Stimulated activated CD8-positive, alpha-beta memory T cell treated with anti-CD3 and anti-CD28 coated beads, Interleukin-4, amount 100 ng/mL, for 4 hours (primary cell): Measurements from ENCODE around the gene SPRR1A.

Experiments used
- DNase-seq, 2 donors: peaks; one replicate each; pipeline ENCODE4 v3.0.0-alpha.2; 2020; ENCODE audit warnings: low read depth in 2 of 2, low spot score in 1 of 2

Gene SPRR1A, protein sequence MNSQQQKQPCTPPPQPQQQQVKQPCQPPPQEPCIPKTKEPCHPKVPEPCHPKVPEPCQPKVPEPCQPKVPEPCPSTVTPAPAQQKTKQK

DNA sequence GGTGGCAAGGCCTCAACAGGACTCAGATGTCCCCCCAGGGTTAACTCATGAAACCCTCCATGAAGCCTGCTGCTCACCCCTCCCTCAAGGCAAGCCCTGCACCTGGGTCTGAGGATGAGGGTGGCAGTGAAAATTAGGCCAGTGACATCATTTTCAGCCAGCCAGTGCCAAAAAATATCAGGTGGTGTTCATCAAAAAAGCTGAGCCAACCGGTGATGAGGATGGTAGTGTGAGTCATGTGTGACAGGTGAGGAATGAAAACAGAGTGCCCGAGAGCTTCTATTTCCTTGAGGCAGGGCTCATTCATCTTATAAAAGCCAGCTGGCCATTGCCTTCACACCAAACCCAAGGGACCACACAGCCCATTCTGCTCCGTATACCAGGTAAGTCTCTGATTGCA is at the start of gene SPRR1A:
Gene SPRR1A, plus strand, starts transcription at position 339 of the 400 bp plus-strand sequence. CDS start 1,150 bp downstream, outside the sequence.
- DNase-seq, result no peak

DNA sequence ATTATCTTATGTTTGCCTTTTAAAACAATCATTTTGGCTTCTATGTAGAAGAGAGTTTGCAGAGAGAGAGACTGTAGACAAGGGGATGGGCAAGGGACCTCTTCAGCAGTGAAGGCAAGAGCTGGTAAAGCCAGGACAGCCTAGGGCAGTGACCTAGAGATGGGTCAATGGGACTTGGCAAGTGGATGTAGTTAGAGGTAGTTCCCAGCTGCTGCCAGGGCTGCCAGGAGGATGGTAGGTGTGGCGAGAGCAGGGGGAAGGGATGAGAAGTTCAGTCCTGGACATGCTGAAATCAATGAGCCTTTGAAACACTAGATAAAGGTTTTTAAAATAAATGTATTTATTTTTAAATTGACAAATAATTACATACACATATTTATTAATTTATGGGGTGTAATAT is 43.3 kb upstream of the SPRR1A start:
- DNase-seq, result no peak

DNA sequence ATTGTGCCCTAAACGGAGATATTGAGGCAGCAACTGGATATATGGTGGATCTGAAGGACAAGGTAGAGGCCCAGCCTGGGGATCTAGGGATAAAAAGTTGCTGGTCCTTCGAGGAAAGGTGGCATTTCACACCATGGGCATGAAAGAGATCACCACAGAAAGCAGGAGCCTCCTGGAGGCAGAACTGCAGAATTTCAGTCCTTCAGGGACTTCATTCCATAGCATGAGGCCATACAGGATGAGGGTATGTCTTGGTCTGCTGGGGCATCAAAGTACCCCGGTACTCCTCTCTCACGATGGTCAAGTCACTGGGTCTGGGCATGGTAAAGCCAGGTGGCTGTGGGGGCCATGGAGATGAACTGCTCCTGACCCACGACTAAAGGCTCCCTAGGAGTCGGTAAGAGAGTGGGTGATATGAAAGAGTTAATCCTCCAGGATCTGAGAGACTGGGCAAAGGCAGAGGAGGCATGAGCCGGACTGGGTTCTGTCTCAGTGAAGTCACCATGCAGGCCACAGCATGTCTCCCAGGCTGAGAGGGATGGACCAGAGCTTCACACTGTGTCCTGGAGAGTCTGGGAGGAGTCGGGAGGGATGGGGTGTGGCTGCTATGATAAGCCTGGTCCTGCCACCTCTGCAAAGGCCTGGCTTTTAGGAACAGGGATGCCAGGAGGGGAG is 42.7 kb upstream of the SPRR1A start:
- DNase-seq, result no peak

DNA sequence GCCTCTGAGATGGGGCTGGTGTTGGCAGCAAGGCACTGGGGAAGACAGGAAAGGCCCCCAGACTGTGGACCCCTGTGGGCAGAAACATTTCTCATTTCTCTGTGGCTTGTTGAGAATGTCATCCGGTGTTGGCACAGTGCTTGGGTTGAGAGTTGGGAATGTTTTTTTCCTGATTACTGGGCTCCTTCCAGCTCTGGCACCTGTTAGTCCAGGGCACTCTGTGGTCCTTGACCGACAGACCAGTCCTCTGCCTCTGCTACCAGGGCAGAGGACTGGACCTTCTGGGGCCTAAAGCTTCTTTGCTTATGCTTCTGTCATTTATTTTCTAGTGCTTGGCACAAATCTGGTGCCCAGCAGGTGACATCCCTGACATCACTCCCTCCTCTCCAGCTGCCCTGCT is 41.7 kb upstream of the SPRR1A start:
- DNase-seq, result no peak

DNA sequence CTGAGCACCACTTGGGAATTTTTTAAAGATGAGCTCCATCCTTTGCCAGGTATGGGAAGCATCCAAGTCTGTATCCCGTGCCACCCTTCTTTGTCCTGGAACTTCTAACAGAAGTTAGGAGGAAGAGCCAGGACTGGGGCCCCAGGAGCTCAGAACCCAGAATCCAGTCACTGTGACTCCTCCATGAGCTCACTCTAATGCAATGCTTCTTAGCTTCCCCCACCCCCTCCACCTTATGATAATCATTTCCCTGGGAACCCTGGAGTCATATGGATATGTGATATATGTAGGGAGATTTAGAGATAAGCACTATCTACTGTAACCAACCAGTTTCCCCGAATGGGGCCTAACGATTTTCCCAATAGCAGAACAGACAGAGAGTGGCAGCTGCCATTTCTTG is 37.6 kb upstream of the SPRR1A start:
- no peak for DNase-seq

DNA sequence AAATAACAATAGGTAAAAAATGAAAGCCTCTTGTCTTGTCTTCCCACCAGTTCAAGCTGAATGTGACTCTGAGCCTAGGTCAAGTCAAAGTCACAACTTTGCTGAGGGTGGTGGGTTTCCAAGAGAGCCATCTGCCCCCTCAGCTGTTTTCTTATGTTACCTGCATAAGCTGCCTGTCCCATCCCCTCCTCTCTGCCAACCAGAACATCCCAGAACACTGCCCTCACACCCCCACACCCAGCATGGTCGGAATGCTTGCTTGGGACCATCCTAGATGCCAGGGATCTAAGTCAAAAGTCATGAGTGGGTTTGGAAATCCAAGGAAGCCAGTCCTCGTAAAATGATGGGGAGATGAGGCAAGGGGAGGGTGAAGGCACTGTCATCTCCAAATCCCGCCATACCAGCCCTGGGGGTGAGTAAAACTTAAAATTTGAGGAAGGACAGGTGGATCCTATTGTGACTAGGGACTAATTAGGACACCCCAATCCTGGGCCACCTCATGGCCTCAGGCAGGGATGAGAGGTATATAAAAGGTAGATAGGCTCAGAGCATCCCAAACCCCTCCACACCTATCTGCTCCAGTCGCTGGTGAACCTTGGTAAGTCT is 37.1 kb upstream of the SPRR1A start, which contains the start of gene SPRR5:
Gene SPRR5, plus strand, starts transcription at position 556 of the 606 bp plus-strand sequence. CDS start 1,349 bp downstream, outside the sequence.
- no peak for DNase-seq

DNA sequence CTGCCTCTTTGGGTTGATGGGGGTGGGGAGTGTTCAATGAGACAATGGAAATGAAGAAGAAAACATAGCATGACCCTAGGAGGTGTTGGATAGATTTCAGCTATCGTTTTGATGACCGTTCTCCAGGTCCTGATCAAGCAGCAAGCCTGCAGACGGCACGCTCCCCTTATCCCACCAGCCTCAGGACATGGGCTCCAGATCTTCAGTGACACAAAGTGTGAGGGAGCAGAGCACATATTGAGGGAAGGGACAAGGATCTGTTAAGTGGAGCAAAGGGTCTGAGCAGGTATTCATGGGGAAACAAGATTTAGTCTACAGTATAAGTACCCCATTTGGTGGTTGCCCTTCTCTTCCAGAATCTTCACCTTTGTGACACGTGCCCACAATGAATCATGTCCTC is 32.2 kb upstream of the SPRR1A start:
- no peak for DNase-seq

DNA sequence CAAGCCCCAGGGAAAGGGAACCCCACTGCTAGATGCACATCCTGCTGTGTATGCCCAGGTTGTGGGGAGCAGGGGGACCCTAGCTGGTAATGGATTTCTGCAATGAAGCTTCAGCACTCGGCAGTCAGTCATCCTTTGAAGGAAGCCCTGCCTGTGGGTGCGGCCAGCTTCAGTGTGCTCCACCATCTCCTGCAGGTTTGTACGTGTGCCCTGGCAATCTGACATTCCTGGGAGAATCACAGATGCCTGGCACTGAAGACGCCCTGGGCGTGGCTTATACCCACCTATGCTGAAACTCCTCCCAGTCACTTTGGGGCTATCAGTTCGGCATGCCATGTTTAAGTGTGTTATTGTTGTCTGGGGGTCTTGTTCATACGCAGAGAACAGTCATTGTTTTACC is 30.1 kb upstream of the SPRR1A start:
- no peak for DNase-seq

DNA sequence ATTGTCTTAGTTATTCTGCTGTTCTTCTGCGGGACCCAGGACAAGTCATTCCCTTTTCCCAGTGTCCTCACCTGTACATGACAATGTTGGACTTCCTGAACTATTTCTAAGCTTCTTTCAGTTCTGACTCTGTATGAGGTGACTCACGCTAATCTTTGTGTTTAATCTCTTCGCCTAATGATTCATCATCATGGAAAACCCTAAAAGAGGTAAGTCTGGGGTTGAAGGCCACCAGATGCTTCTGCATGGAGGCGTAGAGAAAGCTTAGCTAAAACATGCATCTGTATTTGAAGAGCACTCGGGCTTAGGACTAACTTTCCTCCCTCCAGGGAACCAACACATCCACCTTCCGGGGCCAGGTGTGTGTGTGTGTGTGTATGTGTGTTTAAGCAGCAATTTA is 29.4 kb upstream of the SPRR1A start:
- DNase-seq, result no peak

DNA sequence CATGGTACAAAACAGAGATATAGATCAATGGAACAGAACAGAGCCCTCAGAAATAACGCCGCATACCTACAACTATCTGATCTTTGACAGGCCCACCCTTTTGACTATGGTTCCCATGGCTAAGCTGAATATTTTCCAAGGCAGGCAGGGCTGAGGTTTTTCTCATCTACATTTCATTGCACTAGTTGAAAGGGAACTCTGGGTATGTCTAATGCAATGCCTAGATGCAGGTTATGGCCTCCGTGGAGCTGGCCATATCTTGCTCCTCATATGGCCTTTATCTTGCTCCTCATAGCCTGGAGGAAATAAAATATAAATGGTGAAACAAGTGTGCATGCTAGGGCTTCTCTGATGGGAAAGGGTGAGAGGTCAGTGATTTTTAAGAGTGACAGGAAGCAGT is 26.3 kb upstream of the SPRR1A start:
- DNase-seq, result no peak

DNA sequence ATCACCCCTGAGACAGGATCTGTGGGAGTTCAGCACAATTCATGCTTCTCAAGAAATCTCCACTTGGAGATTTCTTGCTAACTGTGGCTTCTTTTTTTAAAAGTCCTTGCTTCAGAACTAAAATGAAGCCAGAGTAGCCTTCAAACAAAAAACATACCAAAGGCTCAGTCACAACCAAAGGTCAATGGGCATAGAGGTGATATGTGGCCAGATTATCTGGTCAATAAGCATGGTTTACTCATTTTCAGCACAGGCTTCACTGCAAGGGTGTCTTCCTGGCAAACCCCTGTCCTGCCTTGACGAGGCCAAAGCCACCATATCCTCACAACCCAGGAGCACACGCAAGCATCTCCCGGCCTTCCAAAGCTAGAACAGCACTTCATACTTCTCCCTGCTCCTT is 24.6 kb upstream of the SPRR1A start:
- DNase-seq, result no peak

DNA sequence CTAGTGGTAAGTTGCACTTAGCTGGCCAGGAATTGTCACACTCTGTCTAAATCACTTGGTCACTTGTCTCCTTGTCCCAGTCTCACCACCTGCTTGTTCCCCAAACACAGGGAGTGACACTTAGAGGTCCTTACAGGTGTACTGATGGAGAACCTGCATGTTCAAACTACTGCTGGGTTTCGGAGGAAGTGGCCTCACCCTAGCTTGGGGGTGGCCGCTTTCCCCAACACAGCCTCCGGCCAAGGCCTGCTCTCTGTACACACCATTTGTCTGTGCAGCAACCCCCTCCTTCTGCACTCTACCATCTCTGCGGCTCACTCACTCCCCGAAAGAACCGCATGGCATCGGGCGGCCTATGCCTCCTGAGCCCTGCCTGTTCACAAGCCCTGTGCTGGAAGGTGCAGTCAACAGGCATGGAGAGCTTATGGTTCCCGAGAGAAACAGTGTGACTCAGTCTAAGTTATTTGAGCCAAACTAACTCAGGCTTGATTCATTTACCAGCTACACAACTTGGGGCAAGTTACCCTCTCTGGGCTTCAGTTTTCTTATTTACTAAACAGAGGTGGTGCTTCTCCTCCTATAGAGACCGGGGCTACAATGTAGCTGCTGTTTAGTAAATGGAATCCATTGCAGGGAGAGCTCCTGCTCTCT is 24.0 kb upstream of the SPRR1A start:
- DNase-seq, result no peak

DNA sequence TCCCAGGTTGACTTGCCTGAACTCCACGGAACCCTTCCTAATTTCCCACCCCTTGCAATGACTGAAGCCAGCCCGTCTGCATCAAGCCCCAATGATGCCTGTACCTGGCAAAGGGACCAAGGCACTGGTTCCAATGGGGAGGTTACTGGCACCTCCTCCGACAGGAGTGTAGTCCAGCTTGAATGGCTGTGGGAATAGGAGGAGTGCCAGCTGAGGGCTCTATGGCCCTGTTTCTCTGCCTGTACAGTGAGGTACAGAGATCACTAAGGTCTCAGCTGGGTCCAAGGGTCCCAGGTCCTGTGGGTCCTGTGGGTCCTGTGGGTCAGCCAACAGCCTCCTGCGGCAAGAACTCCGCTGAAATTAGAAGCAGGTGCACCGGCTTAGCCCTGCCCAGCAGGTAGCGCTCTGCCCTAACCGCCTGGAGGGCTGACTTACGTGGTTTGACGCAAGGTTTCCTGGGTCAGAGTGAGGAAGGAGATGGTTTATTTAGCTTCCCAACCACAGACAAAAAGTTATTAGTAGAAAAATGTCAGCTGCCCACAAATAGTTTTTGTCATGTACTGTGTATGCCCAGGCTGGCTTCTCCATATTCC is 23.3 kb upstream of the SPRR1A start:
- no peak for DNase-seq

DNA sequence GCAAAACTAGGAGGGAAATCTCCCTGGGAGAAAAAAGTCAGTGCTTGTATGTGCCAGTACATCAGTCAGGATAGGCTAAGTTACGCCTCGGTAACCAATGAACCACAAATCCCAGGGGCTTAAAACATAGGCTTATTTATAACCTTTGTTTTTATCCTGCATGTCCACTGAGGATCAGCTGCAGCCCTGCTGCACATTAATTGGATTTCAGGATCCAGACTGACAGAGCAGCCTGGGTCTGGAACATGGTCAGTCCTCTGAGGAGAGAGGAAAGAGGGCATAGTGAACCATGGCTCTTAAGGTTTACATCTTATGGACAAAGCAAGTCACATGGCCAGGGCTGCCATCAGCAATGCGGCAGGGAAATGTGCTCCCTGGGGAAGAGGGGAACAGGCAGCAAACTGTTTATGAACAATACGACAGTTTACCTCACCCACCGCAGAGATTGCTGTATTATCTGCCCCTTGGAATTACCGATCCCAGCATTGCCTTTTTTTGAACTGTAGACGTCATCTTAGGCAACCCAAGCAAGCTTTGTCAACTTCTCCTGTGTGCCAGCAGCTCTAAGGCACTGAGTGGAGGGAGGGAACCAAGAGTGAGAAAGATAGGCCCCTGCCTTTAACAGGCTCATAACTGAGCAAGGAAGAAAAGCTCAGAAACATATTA is 22.5 kb upstream of the SPRR1A start:
- no peak for DNase-seq

DNA sequence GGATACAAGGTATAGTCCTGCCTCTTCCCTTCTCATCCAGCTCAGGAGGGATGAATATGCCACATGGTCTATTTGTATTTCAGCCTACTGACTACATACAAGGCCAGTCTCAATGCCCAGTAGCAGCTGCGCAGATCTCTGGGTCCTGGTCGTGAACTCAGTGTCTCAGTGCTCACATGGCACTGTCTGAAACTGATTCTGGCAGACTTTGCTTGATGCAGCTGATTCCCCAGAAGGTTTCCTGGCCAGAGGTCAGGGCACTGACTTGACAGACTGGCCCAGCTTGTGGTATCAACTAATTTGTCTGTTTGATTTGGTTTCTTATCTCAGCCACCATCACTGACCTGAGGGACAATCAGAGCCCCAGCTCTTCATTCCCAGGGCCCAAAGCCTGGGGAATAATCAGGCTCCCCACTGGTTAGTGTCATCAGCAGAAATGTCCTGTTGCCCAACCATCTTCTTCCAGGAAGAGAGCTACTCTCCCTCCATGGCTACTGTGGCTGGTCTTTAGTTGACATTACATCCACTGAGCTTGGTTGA is 20.9 kb upstream of the SPRR1A start:
- no peak for DNase-seq

DNA sequence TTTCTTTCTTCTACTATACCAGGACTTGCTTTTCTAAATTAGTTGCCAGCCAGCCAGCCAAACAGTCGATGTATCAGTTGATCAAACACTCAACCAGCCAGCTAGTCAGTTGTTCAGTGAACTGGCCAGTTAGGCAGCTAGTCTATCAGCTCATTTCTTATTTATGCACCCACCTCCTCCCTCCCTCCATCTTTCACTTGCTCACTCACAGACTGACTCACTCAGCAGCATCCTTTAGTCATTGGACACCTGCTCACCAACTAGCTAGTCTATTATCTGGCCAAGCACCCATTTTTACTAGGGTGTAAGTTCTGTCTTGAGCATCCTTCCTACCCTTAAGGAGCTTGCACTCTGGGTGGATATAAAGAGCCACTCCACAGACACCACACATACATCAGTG is 19.3 kb upstream of the SPRR1A start:
- no peak for DNase-seq

DNA sequence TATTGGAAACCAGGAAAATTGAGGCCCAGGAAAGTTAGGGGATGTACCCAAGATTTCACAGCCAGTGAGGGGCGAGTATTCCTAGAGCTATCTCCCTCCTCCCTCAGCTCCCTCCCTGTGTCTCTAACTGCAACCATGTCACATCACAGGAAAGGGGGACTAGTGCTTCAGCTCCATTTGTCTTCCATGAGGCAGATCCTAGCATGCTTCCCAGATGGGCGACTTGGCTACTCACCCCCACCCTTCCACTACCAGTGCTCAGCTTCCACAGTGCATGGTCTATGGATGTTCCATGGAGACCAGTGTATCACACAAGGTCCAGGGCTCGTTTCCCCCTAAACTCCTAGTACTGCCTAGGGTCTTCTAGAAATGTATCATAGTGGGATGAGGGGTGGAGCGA is 18.0 kb upstream of the SPRR1A start:
- no peak for DNase-seq

DNA sequence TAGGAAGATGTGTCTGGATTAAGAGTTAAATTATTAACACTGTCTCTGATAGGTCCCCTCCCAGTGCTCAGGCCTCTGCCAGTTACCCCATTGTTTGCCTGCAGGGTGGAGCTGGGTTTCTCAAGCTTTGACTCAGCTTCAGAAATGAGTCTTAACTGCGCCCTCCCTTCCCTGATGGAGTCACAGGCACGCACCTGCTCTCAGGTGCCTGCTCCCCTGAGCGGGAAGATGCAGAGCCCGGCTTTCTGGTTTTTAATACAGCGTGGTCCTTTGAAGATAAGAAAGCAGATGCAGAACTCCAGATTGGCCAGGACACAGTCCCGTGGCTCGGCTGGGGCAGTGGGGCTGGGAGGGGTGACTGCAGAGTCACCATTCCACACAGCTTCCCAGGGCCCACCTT is 16.7 kb upstream of the SPRR1A start:
- DNase-seq, result no peak

DNA sequence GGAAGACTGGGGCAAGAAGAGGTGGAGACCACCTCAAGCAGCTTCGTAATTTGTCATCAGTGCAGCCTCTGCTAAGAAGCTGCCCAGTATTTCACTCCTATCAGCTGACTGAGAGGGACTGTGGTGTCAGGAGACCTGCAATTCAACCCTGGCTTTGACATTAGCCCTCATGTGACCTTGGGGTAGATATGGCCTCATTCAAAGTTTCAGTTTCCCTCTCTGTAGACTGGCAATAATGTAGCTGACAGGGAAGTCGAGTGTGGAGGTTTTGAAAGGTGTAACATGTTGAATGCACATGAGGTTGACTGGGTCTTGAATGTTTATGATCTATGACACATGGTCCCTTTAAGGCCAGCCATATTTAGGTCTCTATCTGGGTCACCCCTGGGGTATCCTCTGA is 15.6 kb upstream of the SPRR1A start:
- DNase-seq, result no peak

DNA sequence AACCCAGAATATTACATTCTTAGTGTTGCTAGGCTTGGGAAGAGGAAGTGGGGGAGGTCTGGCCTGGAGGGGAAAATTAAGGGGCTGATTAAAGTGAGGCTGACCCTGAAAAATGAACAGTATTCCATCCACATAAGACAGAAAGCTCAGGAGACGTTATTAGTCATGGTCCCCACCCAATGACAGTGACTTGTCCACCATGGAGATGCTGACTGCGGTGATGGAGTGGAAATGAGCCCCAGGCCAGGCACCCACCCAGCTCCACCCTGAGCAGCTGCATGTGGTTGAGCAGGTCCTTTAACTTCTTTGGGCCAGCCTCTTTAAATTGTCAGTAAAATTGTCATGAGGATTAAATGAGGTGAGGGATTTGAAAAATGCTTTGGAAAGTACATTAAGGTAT is 14.8 kb upstream of the SPRR1A start:
- no peak for DNase-seq

DNA sequence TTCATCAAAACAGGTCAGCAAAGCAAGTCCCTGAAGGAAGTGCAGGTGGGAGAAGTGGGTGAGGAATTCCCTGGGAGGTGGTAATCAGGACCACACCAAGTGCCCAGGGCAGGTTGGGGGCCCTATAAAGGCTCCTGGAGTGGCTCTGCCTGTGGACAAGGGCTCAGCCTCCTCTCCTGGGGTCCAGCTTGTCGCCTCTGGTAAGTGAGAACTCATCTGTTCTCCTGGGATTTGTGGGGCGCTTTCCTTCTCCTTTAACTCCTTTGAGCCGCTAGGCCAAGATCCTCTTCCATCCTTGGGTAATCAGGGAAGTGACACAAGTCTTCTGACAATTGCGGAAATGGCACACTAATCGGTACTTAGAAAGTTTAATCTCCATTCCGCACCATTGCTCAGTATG is 13.4 kb upstream of the SPRR1A start, which contains the start of gene SPRR4:
Gene SPRR4, plus strand, starts transcription at position 154 of the 400 bp plus-strand sequence. CDS start 1,243 bp downstream, outside the sequence.
- no peak for DNase-seq
